Posterior vena cava (tissue), 2 donors: ENCODE measurements around the gene CCNK. TPM values are rescaled to one million over a fixed set of nuclear protein-coding genes. Genes with fewer than 3 reads are reported as not detected.
A peak's percentile ranks its signal among the peaks of the same experiment; 100 is the strongest.

Experiments
- DNase-seq: peaks from one replicate; pipeline ENCODE4 v3.0.0-alpha.2; 2020; ENCODE audit warnings: low spot score
- intact Hi-C, 2 donors: fragments of 100-400 bp; cut with DNase I; formaldehyde crosslinking; loops; one replicate each; pipeline versions ENCODE4 v1.14.1 to v1.14.2; 2022 to 2023
- total RNA-seq, 2 donors: library from RNA; stranded (reverse); fragmentation: NEBNext Ultra II Directional; extraction: Animal tissue kit (Norgen Biotek cat#: 25700); gene quantifications; one replicate each; pipeline ENCODE4 v1.2.1, GENCODE V29; 2021
- donor health status: DM: yes; HTN: yes; CAD: no.
- donor health status: DM: yes; HTN: yes; CAD: no.

The CCNK gene
- total RNA-seq, 2 donors from 2014 or later = 34.3 to 35.3 TPM

DNA sequence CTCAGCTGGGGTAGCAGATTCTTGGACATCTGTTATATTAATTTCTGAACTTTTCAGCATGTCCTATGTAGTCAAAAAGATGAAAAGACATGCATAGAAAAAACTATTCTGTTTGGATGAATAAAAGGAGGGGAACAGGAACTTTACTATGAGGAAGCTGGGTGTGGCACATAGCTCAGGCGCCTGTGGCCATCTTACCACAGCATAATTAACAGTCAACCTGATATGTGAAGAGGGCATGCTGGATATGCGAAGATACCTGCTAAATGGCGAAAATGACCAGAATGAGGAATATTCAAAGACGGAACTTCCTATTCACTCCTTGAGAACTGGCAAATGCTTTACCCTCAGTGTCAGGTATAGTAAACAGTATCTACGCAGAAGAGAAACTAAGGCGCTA is 19.0 kb upstream of the CCNK start:
- intact Hi-C loops = no loop called here
- no peak for DNase-seq

DNA sequence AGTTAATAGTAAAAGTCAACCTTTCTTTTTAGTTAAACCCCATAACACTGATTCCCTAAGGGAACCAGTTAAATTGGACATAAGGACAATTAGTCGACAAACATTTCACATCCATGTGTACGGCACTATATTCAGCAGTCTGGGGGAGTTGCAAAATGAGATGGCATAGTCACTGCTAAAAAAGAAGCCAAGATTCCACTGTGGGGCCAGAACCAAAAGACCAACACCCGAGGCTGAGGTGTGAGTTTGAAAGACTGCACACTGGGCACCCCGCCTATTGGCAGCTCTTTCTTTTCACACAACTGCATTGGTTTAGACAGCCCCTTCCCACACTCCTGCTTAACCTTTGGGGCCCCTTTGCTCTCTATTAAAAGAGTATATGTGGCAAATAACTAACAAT is 17.2 kb upstream of the CCNK start:
- DNase-seq = no peak
- intact Hi-C loops = no loop called here

DNA sequence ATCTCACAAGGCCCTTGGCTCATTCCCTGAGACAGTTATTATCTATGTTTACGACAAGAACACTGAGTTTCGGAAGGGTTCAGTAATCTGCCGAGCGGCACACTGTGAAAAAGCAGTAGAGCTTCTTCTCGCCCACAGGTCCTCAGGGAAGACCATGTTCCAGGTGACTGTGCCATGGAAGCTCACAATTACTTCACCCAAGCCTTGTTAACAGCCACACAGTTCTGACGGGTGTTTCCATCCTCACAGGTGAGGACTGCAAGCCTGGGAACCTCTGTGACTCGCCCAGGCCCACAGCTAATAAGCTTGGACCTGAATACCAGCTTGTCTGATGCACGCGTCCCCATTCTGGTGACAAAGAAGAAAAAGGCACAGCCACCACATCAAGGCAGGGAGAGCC is 15.9 kb upstream of the CCNK start:
- no peak for DNase-seq
- intact Hi-C loops = no loop called here

DNA sequence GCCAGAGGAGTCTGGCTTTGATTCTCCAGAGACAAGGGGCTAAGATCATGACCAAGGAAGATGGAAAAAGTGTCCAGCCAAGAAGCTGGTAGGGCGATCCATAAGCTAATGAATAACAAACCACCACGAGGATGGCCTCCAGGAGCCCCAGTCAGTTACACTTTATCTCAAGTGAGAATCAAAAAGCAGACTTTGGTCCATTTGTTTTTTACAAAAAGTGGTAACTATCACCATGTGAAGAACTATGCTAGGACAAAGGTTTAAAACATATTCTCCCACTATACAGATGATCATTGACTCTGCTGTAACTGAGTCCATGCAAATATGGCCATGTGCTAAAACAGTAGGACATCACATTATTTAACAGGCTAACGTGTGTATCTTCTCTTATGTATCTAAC is 14.5 kb upstream of the CCNK start:
- DNase-seq = no peak
- intact Hi-C loops = no loop called here

DNA sequence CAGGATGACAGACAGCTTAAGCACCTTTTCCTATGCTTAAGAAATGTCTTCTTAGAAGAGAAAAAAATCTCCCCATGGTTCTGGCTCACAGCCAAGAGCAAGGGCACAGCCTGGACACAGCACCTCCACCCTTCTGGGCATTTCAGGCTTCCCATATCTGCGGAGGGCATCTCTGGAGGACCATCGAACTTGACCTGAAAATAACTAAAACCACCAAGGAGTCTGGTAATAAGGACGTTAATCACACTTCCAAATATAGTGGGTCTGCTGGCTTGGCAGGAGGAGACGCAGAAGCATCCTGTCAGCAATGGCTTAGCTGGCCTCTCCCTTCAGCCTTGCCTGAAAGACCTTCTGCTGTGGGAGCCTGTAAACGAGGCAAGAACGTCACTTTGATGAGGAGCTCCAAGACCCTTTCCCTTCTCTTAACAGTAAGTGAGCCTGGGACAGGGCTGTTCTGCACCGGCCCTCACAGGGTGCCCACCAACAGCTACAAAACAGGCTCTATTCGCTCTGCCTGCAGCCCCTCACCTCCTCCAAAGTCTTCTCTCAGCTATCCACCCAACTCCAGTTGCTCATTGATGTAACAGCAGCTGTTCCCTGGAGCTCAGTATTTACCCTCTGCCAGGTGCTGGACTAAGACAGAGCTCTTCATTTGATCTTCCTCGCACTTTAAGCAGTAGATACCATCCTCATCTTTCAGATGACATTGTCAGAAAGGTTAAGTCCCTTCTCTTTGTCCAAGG is 13.7 kb upstream of the CCNK start:
- intact Hi-C loops = no loop called here
- DNase-seq = no peak

DNA sequence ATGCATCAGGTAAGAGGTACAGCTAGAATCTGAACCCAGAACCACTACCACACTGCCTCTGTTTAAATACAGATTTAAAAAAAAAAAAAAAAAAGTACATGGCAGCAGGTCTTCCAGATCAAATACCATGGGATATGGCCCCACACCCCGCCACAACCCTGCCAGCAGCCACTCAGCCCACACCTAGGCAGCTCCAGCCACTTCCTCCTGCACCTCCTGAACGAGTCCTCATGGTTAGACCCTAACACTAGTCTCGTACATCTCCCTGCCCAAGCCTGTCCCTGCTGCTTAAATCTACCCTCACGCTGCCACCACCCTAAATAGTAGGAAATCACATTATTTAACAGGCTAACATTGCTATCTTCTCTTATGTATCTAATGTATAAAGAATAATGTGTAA is 13.1 kb upstream of the CCNK start:
- DNase-seq = no peak
- intact Hi-C loops = no loop called here

DNA sequence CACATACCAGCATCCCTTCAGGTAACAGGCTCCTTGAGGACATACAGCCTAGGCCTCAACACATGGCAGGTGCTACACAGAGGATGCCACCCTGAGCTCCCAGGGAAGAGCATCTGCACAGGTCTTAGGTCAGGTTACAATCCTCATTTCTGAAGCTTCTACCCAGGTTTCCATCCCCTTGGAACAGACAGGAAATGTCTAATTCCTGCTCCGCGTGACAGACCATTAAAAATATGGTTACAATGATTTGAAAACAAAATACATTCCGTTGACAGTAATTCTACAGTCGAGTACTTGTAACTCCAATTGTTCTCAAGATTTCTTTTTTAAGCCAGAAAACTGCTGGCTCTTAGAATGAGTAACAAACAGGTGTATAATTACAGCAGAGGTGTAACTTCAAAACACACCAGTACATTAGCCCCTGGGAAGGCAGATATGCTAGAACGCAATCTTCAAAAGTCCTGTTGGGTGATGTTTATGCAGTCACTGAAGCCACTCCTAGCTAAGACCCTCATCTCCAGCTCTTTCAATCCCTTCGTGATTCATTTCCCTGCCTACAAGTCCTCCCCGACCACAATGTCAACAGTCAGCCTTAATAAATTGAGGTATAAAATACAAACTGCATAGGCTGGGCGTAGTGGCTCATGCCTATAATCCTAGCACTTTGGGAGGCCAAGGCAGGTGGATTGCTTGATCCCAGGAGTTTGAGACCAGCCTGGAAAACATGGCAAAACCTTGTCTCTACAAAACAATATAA is 12.2 kb upstream of the CCNK start:
- intact Hi-C loops = no loop called here
- no peak for DNase-seq

DNA sequence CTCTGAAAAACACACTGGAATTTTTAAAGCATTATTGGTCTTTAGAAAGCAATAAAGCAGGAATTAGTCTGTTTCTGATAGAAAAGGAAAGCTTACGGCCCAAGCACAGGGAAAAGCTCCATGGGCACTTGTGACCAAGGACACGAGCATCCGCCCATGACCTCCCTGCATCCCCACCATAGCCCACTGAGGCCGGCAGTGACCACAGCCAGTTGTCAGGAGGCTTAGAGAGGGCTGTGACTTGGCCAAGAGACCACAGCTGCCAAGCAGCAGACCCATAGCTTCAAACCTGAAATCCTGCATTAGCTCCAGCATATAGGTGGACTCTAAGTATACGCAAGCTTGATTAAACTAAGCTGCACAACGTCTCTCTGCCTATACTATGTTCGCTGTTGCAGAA is 9.5 kb upstream of the CCNK start:
- no peak for DNase-seq
- intact Hi-C loops = no loop called here

DNA sequence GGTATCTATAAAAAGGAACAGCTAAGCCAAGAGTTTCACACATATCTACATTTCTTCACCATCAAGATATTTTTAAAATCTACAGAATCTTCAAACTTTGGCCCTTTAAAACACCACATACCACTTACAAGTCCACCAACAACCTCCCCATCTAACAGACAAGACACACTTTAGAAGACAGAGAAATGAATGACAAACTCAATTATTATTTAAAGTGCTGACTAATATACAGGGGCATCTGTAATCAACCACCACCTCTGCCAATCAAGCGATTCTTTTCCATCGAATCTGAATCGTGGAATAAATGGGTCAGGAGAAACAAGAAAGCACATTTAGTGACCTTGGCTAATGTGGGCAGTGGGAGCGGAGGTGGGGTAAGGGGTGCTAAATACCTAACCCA is 8.3 kb upstream of the CCNK start:
- DNase-seq = no peak
- intact Hi-C loops = no loop called here

DNA sequence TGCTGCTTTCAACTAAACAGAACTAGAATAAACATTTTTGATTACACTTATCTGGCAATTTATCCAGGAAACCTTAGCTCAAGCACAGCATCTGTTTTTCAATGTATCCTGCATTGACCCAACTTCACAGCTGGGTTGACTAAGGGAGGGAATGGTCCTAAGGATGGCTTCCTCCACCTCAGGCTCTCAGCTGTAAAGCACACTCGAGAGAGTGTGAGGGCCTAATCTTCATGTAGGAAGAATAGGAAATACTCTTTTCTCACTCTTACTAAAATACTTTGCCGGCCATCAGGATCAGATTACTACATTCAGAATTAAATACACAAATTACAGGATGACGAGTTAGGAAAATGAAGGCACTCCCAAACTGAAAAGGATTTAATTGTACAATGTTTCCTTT is 7.8 kb upstream of the CCNK start:
- intact Hi-C loops = no loop called here
- DNase-seq = no peak

DNA sequence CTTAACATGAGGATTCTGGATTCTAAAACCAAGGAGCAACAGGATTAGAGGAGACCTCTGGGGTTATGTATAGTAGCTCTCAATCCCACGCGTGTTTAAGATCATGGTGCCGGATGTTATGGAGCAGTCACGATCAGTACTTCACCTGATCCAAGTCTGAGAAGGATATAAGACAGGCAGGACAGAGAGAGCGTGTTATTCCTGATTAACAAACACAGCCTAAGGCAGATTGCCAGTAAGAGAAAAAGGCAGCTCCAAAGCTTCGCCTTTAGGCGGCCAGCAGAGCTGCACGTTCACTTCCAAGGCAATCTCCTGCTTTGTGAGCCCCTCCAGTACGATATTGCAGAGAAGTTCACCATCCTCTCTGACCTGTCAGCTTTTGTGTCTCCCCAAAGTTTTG is 6.0 kb upstream of the CCNK start:
- intact Hi-C loops = no loop called here
- no peak for DNase-seq

DNA sequence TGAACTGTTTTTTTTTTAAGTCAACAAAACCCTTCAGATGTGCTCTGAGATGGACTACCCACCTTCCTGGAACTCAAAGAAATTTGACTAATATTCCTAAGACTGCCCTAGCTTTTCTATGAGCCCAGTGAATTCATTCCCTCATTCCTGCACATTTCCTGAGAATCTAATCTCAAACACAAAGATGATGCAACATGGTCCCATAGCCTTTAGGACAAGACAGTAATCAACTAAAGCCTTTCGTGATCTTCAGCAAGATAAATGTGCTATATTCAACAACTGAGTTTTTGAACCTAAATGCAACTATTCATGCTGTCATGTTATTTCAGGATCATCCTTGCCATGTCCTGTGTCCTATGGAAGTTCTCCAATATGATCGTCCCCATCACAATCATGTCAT is 5.5 kb upstream of the CCNK start:
- intact Hi-C loops = no loop called here
- DNase-seq = no peak

DNA sequence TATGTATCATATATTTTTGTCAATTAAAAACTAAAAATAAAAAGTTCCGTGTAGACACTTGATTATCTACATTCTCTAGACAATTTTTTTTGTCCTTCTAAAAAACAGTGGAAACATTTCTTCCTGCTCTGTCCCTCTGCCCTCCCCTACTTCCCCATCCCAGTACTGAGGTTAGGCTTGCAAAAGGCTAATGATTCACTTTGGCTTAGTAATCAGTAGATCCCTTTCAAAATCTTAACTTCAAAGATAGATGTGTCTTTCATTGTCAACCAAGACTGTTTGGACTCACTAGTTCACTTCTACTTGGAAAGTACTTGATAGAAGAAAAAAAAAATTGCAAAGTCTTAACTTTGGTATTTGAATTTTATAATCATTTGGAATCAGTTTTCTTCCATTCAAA is 4.3 kb upstream of the CCNK start:
- no peak for DNase-seq
- intact Hi-C loops = no loop called here

DNA sequence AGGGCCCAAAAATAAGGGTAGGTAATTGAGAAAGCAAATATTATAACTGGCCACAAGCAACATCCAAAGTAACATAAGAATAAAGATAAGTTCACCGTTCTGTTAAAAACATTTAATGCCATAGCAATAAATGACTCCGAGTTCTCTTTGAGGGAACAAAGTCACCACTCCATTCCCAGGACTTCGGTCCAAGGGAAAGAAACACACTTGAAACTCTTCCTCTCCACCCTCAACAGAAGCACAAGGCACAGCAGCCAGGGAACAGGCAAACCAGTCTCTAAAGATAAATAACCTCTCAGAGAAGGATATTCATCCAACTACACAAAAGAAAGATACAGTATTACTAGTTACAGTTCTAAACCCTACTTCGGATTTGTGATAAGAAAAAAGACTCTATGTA is 3.1 kb upstream of the CCNK start:
- intact Hi-C loops = no loop called here
- DNase-seq = no peak

DNA sequence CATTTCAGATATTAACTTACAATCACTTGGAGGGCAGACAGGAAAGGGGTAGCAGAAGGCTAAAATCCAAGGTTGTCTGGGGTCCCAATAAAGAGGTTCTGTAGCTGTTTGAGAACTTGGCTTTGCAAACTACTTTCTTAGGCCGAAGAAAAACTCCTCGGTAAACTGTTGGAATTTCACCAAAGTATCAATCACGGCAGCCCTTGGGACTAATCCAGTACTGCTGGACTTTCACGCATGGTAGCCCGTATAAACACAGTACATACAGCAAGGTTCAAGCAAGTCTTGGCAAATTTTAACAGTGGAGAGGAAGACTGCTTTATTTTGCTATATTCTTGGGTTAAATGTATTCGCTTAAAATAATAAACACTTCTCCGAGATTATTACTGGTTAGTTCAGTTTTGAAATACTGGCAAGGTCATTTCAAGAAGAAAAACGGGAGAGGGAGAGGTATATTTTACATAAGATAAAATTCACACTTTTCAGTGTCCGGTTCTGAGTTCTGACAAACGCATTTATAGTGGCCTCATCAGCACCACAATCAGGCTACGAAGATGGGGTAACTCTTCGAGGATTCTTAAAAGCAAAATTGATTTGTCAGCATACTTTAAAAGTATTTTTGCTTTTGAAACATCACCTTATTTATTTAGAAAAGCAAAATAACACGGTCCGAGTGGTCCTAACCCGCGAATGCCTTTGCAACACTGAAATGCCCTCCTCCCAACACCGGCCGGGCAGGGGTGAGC is 1.9 kb upstream of the CCNK start:
- intact Hi-C loops = no loop called here
- DNase-seq = no peak

DNA sequence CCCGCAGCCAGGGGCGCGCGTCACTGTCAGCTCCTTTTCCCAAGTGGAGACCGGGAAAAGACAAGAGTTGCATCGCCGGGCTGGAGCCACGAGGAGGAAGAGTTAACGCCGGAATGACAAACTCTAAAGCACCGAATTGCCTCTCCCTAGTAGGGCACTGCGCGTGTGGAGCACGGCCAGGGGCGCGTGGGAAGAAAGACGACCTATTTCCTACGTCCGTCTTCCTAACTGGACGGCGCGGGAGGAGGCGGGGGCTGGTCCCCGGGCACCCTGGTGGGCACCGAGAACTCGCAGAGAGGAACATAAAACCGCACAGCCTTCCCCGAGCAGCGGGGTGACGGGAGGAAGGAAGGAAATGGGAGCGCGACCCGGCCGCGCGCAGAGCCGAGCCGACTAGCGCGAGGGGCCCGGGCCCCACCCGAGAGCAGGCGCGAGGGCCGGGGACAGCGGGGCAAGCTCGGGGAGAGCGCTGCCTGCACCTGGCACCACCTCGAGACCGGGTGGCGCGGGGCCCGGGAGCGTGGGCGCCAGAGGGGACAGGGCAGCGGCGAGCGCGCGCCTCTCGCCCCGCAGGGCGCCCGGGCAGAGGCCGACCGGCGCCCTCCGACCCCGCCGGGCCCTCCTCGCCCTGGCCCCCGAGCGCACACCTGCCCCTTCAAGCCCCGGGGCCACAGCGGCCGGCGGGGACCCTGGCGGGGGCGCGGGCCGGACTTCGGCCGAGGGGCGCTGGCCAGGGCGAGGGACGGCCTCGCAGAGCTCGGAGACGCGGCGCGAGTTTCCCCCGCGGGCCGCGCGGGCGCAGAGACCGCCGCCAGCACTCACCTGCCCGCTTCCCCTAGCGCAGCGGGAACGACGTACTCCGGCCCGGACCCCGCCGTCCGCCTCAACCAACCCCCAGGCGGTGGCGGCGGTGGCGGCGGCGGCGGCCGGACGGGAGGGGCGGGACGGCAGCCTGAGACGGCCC is 1.0 kb upstream of the CCNK start, which contains the start of gene SETD3:
SETD3 (minus strand) TSS at position 954 of the 964 bp plus-strand sequence. CDS start 15,054 bp downstream, outside the sequence.
- peak; percentile 90 for DNase-seq
- intact Hi-C loops = no loop called here

DNA sequence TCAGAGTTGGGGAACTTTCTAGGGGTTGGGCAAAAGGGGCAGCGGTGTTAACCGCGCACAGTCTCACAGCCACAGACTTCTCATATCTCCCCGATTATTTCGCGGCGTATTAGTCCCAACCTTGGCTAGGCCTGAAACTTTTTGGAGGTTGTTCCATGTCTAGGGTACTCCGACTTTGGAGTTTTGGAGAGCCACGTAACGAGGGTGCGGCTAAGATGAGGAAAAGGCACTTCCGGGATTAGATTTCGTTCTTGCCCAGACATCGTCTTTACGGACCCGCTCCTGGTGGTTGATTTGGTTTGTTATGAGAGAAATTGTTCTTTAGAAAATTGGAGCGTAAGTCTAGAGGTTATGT is 513 bp downstream of the CCNK start:
- no peak for DNase-seq
- intact Hi-C loops = no loop called here

DNA sequence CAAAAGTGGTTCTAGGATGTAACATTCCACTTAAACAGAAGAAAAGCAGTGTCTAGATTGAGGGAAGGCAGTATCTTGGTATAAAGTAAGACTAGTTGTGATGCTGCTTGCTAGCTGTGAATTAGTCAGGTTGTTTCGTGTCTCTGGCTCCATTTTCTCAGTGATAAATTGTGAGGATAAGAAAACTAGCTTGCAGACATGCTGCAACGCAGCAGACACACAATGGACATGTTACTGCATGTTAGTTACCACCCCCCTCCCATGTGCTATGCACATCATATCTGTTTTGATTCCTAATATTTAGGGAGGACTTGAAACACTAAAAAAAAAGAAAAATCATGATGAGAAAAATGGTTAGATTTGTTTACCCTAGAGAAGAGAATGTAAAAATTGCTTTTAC is 2.9 kb downstream of the CCNK start:
- intact Hi-C loops = no loop called here
- no peak for DNase-seq

DNA sequence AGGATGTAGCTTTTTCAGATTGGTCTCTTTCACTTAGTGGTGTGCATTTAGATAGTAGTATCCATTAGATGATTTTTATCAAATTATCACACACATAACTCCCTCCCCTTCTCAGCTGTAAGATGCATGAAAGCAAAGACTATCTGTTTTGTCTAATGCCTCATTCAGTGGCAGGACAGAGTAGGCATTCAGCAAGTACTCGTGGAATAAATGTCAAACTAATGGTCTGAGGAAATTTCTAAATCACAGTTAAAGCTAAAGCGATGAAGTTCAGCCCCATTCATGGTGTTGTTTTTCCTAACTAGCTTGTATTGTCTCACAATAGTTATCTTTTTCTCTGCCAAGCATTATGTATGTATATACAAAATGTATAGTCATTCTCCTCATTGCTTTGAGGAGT is 16.1 kb downstream of the CCNK start:
- DNase-seq = no peak
- intact Hi-C loops = no loop called here
